Naive B cell (primary cell): ENCODE measurements around the gene YWHAH. TPM values are rescaled to one million over a fixed set of nuclear protein-coding genes. Genes with fewer than 3 reads are reported as not detected.

ENCODE experiments used
- ATAC-seq, 2 donors: fragments of 150-1000 bp; cut with Tn5 transposase; 2 replicates each; pipeline ENCODE4 v1.10.0; 2021; ENCODE audit warnings: low read depth in 2 of 2, mild to moderate bottlenecking in 2 of 2, moderate library complexity in 2 of 2
- DNase-seq: peaks from one replicate; pipeline ENCODE4 v3.0.0; 2022
- H3K27ac Mint-ChIP-seq, 6 donors: one replicate each; pipeline ENCODE4 v1.8.0; 2020 to 2022; ENCODE audit warnings: mild to moderate bottlenecking in 6 of 6, mixed read lengths in 6 of 6, moderate library complexity in 5 of 6, inconsistent platforms in 2 of 6
- H3K27me3 Mint-ChIP-seq, 3 donors: one replicate each; pipeline ENCODE4 v1.8.0; 2021 to 2022; ENCODE audit warnings: mixed read lengths in 3 of 3, mild to moderate bottlenecking in 1 of 3
- H3K36me3 Mint-ChIP-seq, 2 donors: one replicate each; pipeline ENCODE4 v1.8.0; 2020 to 2022; ENCODE audit warnings: mixed read lengths in 2 of 2, inconsistent platforms in 1 of 2, mild to moderate bottlenecking in 1 of 2
- H3K4me1 Mint-ChIP-seq, 3 donors: one replicate each; pipeline ENCODE4 v1.8.0; 2020 to 2022; ENCODE audit warnings: mixed read lengths in 3 of 3, inconsistent platforms in 1 of 3, mild to moderate bottlenecking in 1 of 3, moderate library complexity in 1 of 3
- H3K4me3 Mint-ChIP-seq, 8 donors: one replicate each; pipeline ENCODE4 v1.8.0; 2020 to 2022; ENCODE audit warnings: mild to moderate bottlenecking in 8 of 8, mixed read lengths in 8 of 8, moderate library complexity in 8 of 8, inconsistent platforms in 2 of 8
- H3K9me3 Mint-ChIP-seq, 7 donors: one replicate each; pipeline ENCODE4 v1.8.0; 2020 to 2022; ENCODE audit warnings: mixed read lengths in 7 of 7, mild to moderate bottlenecking in 5 of 7, inconsistent platforms in 2 of 7, moderate library complexity in 1 of 7
- polyA plus RNA-seq, 6 donors: library from polyadenylated mRNA; unstranded; fragments of 300-500 nt; fragmentation: Illumina TruSeq; gene quantifications; one replicate each; pipeline ENCODE4 v1.2.3, GENCODE V29; 2021; ENCODE audit warnings: low read depth in 6 of 6

The YWHAH gene
- polyA plus RNA-seq, 6 donors from 2014 or later: 35.2 to 81.0 (median 55.7) TPM

DNA sequence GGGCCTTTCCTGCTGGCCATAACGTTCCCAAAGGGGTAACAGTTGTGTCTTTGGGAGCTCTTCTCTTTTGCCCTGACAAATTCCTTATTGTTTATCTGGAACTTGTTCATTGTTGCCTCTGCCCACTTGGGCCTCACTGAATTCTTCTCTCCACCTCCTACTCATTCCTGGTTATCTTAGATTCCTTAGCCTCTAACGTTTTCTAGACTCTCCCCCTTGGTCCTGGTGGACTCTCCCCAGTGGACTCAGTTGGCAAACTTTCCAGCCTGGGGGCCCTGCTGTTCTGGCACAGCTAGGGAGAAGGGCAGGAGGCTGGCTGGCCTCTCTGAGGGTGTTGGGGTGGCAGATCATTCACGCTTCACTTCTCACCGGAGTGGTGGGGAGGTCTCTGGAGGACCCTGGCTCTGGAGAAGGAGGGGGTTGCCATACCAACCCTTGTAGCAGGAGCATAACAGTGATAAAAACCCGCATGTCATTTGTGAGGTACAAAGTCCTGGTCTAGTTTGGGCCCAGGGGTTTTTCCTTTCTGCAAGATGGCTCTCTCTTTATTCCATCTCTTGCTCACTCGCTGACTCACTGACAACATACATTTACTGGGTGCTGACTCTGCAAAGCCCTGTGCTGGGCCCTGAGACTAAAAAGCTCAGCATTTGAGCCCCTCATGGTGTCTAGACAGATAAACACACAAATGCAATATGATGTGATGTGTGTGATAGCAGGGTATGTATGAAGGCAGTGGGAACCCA lies 39.7 kb downstream of the YWHAH start:
- no peaks in the 10 kb centered on the region for H3K36me3 Mint-ChIP-seq
- no peak overlapping the region for H3K4me3 Mint-ChIP-seq
- DNase-seq (no peak), ATAC-seq (no peak)
- peak overlapping the region in 2 of 6 donors; percentile 58 to 84 for H3K27ac Mint-ChIP-seq
- H3K4me1 Mint-ChIP-seq: no peaks in the 10 kb centered on the region
- H3K9me3 Mint-ChIP-seq: no peaks in the 10 kb centered on the region
- peaks cover 10 to 15% (median 11%) of the 10 kb centered on the region in 3 donors for H3K27me3 Mint-ChIP-seq

GRCh38 chr22:31987218-31987617 lies 42.9 kb downstream of the YWHAH start:
- peak overlapping the region in 1 of 6 donors; percentile 49 for H3K27ac Mint-ChIP-seq
- no peaks in the 10 kb centered on the region for H3K4me1 Mint-ChIP-seq
- no peak overlapping the region for H3K4me3 Mint-ChIP-seq
- H3K36me3 Mint-ChIP-seq: no peaks in the 10 kb centered on the region
- no peaks in the 10 kb centered on the region for H3K9me3 Mint-ChIP-seq
- DNase-seq (no peak), ATAC-seq (no peak)
- H3K27me3 Mint-ChIP-seq: peaks cover 23 to 38% (median 25%) of the 10 kb centered on the region in 3 donors

DNA sequence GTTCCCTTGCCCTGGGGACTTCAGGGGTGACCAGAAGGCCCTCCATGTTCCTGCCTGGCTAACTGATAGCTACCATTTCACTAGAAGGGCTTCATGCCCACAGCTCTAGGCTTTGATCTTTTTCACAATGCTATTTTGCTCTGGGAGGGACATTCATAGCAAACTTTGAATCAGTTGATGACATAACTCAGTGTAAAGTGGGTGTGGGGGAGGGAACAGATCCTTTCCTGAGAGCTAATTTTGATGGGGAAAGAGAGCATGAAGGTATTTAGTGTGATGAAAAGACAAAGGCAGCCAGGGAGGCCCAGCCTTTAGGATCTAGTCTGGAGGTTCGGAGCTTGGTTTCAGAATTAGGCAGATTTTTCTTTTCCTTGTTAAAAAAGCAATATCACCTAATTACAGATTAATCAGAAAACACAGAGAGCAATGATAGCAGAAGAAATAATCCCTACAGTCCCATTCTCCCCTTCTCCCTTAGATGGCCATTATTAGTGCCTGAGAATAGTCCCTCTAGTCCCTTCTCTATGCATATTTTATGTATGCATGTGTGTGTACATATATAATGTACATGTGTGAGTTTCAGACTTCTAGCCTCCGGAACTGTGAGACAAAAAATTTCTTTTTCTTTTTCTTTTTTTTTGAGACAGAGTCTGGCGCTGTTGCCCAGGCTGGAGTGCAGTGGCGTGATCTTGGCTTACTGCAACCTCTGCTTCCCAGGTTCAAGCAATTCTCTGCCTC lies 46.9 kb downstream of the YWHAH start:
- Mint-ChIP-seq H3K9me3 (no peaks in the 10 kb centered on the region), H3K27ac (no peak overlapping the region), H3K36me3 (no peaks in the 10 kb centered on the region), H3K4me1 (no peaks in the 10 kb centered on the region), H3K4me3 (no peak overlapping the region), H3K27me3 (peaks cover 27 to 42% (median 31%) of the 10 kb centered on the region in 3 donors)
- no peak for ATAC-seq
- DNase-seq: no peak

GRCh38 chr22:31995046-31995445 lies 50.7 kb downstream of the YWHAH start:
- ATAC-seq: no peak
- no peak for DNase-seq
- Mint-ChIP-seq H3K9me3 (no peaks in the 10 kb centered on the region), H3K27ac (no peak overlapping the region), H3K36me3 (no peaks in the 10 kb centered on the region), H3K4me1 (no peaks in the 10 kb centered on the region), H3K4me3 (no peak overlapping the region), H3K27me3 (peaks cover 20 to 33% (median 28%) of the 10 kb centered on the region in 3 donors)

- peaks cover 14 to 33% (median 23%) of the 10 kb centered on the region in 3 donors for H3K27me3 Mint-ChIP-seq
- no peak overlapping the region for H3K27ac Mint-ChIP-seq
- no peak overlapping the region for H3K4me3 Mint-ChIP-seq
Measured at GRCh38 chr22:31995807-31996206, 51.5 kb downstream of the YWHAH start.

GRCh38 chr22:31998784-31999385 lies 54.5 kb downstream of the YWHAH start:
- Mint-ChIP-seq H3K27ac (no peak overlapping the region), H3K36me3 (no peaks in the 10 kb centered on the region), H3K27me3 (peaks cover 15 to 35% (median 28%) of the 10 kb centered on the region in 3 donors), H3K4me1 (no peaks in the 10 kb centered on the region), H3K4me3 (no peak overlapping the region), H3K9me3 (no peaks in the 10 kb centered on the region)
- ATAC-seq (no peak), DNase-seq (no peak)

More at GRCh38 chr22:31995807-31996206, 51.5 kb downstream of the YWHAH start:
- H3K9me3 Mint-ChIP-seq: no peaks in the 10 kb centered on the region
- no peaks in the 10 kb centered on the region for H3K36me3 Mint-ChIP-seq
- DNase-seq (no peak), ATAC-seq (no peak)
- H3K4me1 Mint-ChIP-seq: no peaks in the 10 kb centered on the region

GRCh38 chr22:32000181-32000580 lies 55.8 kb downstream of the YWHAH start:
- ATAC-seq (no peak), DNase-seq (no peak)
- H3K4me3 Mint-ChIP-seq: no peak overlapping the region
- no peaks in the 10 kb centered on the region for H3K36me3 Mint-ChIP-seq
- H3K4me1 Mint-ChIP-seq: no peaks in the 10 kb centered on the region
- peaks cover 0 to 4% (median 0%) of the 10 kb centered on the region in 7 donors for H3K9me3 Mint-ChIP-seq
- H3K27me3 Mint-ChIP-seq: peaks cover 23 to 38% (median 33%) of the 10 kb centered on the region in 3 donors
- no peak overlapping the region for H3K27ac Mint-ChIP-seq

GRCh38 chr22:32005453-32005852 lies 61.1 kb downstream of the YWHAH start:
- no peak overlapping the region for H3K27ac Mint-ChIP-seq
- no peak overlapping the region for H3K4me3 Mint-ChIP-seq
- H3K4me1 Mint-ChIP-seq: no peaks in the 10 kb centered on the region
- ATAC-seq (no peak), DNase-seq (no peak)
- H3K9me3 Mint-ChIP-seq: peaks cover 0 to 12% (median 8%) of the 10 kb centered on the region in 7 donors
- peaks cover 0 to under 1% of the 10 kb centered on the region in 2 donors for H3K36me3 Mint-ChIP-seq
- H3K27me3 Mint-ChIP-seq: peaks cover 18 to 26% (median 23%) of the 10 kb centered on the region in 3 donors

Other genes starting within 250 kb of the YWHAH start
- 10 to 100 TPM; 24.8 to 60.7 (median 32.3) TPM for gene PRR14L, start 194.4 kb upstream of the YWHAH start, polyA plus RNA-seq
- gene DEPDC5, start 190.5 kb upstream of the YWHAH start, polyA plus RNA-seq: 10 to 100 TPM in 3 of 6 donors, 1 to 10 TPM in 3; 5.0 to 29.8 (median 10.0) TPM
- not detected for gene SLC5A1, start 98.7 kb downstream of the YWHAH start, polyA plus RNA-seq
- not detected for gene C22orf42, start 214.8 kb downstream of the YWHAH start, polyA plus RNA-seq